Fibroblast of mammary gland (primary cell): Measurements from ENCODE around the gene ODAD4.
"Not testable (repeated sequence)": the region's sequence is repeated elsewhere in the genome, so short reads cannot be mapped to it uniquely, and the experiment has no call there.

Source experiments
- DNase-seq: peaks from one replicate; pipeline ENCODE4 v3.0.0-alpha.2; 2010; ENCODE audit warnings: low read depth
- H3K4me3 ChIP-seq: 2 replicates; pipeline ENCODE4 v1.5.1; 2011; ENCODE audit warnings: low read depth, mild to moderate bottlenecking, low read length, moderate library complexity; ENCODE audit not compliant: control insufficient read depth
- TF ChIP-seq, protein P1 (sequence below): conservative IDR thresholded peaks from 2 replicates; pipeline ENCODE4 v1.5.1; 2011; ENCODE audit warnings: low read depth, low read length, inconsistent platforms; ENCODE audit not compliant: control insufficient read depth, insufficient read depth

Gene ODAD4

GRCh38 chr17:41918314-41919164 is 11.9 kb upstream of the ODAD4 start, which contains the start of gene ACLY:
Gene ACLY (minus strand): TSS chr17:41918951. CDS start chr17:41913873, 5,078 bp downstream.
- TF ChIP-seq, protein P1, sequence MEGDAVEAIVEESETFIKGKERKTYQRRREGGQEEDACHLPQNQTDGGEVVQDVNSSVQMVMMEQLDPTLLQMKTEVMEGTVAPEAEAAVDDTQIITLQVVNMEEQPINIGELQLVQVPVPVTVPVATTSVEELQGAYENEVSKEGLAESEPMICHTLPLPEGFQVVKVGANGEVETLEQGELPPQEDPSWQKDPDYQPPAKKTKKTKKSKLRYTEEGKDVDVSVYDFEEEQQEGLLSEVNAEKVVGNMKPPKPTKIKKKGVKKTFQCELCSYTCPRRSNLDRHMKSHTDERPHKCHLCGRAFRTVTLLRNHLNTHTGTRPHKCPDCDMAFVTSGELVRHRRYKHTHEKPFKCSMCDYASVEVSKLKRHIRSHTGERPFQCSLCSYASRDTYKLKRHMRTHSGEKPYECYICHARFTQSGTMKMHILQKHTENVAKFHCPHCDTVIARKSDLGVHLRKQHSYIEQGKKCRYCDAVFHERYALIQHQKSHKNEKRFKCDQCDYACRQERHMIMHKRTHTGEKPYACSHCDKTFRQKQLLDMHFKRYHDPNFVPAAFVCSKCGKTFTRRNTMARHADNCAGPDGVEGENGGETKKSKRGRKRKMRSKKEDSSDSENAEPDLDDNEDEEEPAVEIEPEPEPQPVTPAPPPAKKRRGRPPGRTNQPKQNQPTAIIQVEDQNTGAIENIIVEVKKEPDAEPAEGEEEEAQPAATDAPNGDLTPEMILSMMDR, result no peak
- peak; percentile 96 for DNase-seq
- peak within 1 kb of the TSS; percentile 97 for H3K4me3 ChIP-seq

DNA sequence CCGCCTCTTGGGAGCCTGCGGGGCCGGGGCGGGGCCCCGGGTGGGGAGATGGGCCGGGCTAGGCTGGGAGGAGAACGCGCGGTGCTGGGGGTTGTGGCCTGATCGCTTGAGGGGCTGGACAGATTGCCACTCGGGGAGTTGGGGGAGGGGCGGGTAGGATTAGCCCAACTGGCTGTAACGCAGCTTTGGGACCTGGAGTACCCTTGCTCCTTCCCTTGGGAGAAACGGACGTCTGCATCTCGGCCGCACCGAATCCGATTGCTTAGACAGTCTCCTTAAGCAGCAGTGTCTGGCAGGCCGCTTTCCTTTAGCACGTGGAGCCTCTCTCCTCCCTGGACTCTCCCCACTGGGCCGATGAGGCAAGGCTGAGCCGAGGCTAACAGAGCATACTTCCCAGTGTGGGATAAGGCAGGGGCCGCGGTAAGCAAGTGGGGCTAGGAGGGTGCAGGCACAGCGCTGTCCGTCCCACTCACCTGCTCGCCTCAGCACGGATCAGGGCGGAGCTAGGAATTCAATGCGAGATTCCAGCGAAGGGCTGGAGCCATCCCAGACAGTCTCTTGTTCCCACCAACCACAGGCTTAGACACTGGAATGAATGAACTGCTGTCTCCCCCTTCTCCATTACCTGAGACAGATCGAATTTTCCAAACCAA is 11.1 kb upstream of the ODAD4 start:
- TF ChIP-seq, protein P1, result no peak
- H3K4me3 ChIP-seq, result peak overlapping the region; percentile 31
- peak; percentile 80 for DNase-seq

DNA sequence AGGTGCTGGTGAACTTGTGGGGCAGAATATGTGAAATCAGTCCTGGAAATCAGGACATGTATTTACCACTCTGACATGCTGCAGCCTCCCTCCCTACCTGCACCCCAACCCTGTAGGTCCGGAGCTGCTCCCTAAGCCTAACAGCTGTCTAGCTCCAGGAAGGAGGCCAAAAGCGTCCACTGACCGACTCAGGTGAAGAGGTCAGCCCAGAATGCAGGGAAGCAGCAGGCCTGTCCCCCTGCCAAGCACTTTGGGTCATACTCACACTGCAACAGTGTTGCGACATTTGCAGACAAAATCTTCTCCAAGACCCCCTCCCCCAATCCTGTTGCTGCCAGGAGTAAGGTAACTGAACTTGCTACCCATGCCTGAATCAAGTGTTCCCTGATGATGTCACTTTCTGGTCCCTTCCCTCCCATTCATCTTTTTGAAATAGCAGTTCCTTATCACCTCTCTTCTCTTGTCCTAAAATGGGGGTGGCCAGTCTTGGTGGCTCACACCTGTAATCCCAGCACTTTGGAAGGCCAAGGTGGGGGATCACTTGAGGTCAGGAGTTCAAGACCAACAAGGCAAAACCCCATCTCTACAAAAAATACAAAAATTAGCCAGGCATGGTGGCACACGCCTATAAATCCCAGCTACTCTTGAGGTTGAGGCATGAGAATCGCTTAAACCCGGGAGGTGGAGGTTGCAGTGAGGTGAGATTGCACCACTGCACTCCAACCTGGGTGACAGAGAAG is 10.4 kb upstream of the ODAD4 start:
- TF ChIP-seq, protein P1, result no peak
- H3K4me3 ChIP-seq, result no peak overlapping the region
- DNase-seq, result peak; percentile 72

GRCh38 chr17:41920580-41920955 is 9.8 kb upstream of the ODAD4 start:
- TF ChIP-seq, protein P1, result no peak
- no peak overlapping the region for H3K4me3 ChIP-seq
- no peak for DNase-seq

GRCh38 chr17:41925991-41926590 is 4.3 kb upstream of the ODAD4 start:
- TF ChIP-seq, protein P1, result no peak
- H3K4me3 ChIP-seq, result no peak overlapping the region
- no peak for DNase-seq

- H3K4me3 ChIP-seq, result no peak overlapping the region
- no peak for DNase-seq
- TF ChIP-seq, protein P1, result no peak
Measured at GRCh38 chr17:41928693-41929251, 1.6 kb upstream of the ODAD4 start.

DNA sequence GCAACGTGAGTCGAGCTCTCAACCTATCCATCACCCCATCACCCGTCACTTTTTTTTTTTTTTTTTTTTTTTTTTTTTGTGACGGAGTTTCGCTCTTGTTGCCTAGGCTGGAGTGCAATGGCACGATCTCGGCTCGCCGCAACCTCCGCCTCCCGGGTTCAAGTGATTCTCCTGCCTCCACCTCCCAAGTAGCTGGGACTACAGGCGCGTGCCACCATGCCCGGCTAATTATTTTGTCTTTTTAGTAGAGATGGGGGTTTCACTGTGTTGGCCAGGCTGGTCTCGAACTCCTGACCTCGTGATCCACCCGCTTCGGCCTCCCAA is 378 bp downstream of the ODAD4 start:
- H3K4me3 ChIP-seq, result peak overlapping the region; percentile 72
- not testable (repeated sequence) for DNase-seq

- not testable (repeated sequence) for H3K4me3 ChIP-seq, DNase-seq
Measured at GRCh38 chr17:41931715-41932114, 1.3 kb downstream of the ODAD4 start.
